Epithelial cell of prostate (primary cell): ENCODE data around the gene C15orf40.

ENCODE experiments used
- DNase-seq: peaks from one replicate; pipeline ENCODE4 v3.0.0-alpha.2; 2011; ENCODE audit warnings: low read depth, low spot score
- H3K27ac ChIP-seq: fragments of 450-650 bp; 2 replicates; pipeline ENCODE4 v1.5.1; 2017; ENCODE audit warnings: mild to moderate bottlenecking

Gene C15orf40

GRCh38 chr15:82995938-82996337 lies 15.5 kb downstream of the C15orf40 start:
- no peak for DNase-seq
- H3K27ac ChIP-seq = no peak overlapping the region

- no peak for DNase-seq
- no peak overlapping the region for H3K27ac ChIP-seq
These were observed 16.4 kb downstream of the C15orf40 start for GRCh38 chr15:82995076-82995475.

GRCh38 chr15:82993144-82993543 lies 18.3 kb downstream of the C15orf40 start:
- no peak for DNase-seq
- H3K27ac ChIP-seq = no peak overlapping the region

- DNase-seq = no peak
- H3K27ac ChIP-seq = no peak overlapping the region
These were observed 18.9 kb downstream of the C15orf40 start for GRCh38 chr15:82992436-82992998.

GRCh38 chr15:82986442-82986780 lies 25.0 kb downstream of the C15orf40 start:
- DNase-seq = no peak
- H3K27ac ChIP-seq = peak overlapping the region; percentile 65

- DNase-seq = peak; percentile 88
- H3K27ac ChIP-seq = peak within 1 kb of the TSS; percentile 65
These were observed 25.6 kb downstream of the C15orf40 start, which contains the start of gene RAMAC for GRCh38 chr15:82985688-82986441. Gene RAMAC, plus strand, starts transcription at chr15:82986210. Its CDS starts 2,809 bp downstream, at chr15:82989019.

- no peak for DNase-seq
- no peak overlapping the region for H3K27ac ChIP-seq
These were observed 30.5 kb downstream of the C15orf40 start for GRCh38 chr15:82980981-82981380.

GRCh38 chr15:82979726-82980125 lies 31.7 kb downstream of the C15orf40 start:
- DNase-seq = no peak
- no peak overlapping the region for H3K27ac ChIP-seq

- H3K27ac ChIP-seq = no peak overlapping the region
- DNase-seq = no peak
These were observed 33.0 kb downstream of the C15orf40 start for GRCh38 chr15:82978438-82978837.

GRCh38 chr15:82977076-82977475 lies 34.4 kb downstream of the C15orf40 start:
- DNase-seq = no peak
- no peak overlapping the region for H3K27ac ChIP-seq

GRCh38 chr15:82972990-82973389 lies 38.4 kb downstream of the C15orf40 start:
- H3K27ac ChIP-seq = no peak overlapping the region
- no peak for DNase-seq

GRCh38 chr15:82971218-82971984 lies 40.0 kb downstream of the C15orf40 start:
- no peak for DNase-seq
- no peak overlapping the region for H3K27ac ChIP-seq

GRCh38 chr15:82970696-82971095 lies 40.7 kb downstream of the C15orf40 start:
- H3K27ac ChIP-seq = no peak overlapping the region
- no peak for DNase-seq

- H3K27ac ChIP-seq = no peak overlapping the region
- DNase-seq = no peak
These were observed 41.3 kb downstream of the C15orf40 start for GRCh38 chr15:82970078-82970686.

- no peak overlapping the region for H3K27ac ChIP-seq
- DNase-seq = no peak
These were observed 42.1 kb downstream of the C15orf40 start for GRCh38 chr15:82969353-82969752.

GRCh38 chr15:82968066-82968465 lies 43.4 kb downstream of the C15orf40 start:
- no peak overlapping the region for H3K27ac ChIP-seq
- no peak for DNase-seq

GRCh38 chr15:82966671-82967071 lies 44.8 kb downstream of the C15orf40 start:
- no peak overlapping the region for H3K27ac ChIP-seq
- DNase-seq = no peak

GRCh38 chr15:82964890-82965289 lies 46.5 kb downstream of the C15orf40 start:
- H3K27ac ChIP-seq = no peak overlapping the region
- DNase-seq = no peak

- no peak for DNase-seq
- H3K27ac ChIP-seq = peak overlapping the region; percentile 10
These were observed 47.7 kb downstream of the C15orf40 start for GRCh38 chr15:82963471-82964341.

- no peak for DNase-seq
- no peak overlapping the region for H3K27ac ChIP-seq
These were observed 50.7 kb downstream of the C15orf40 start for GRCh38 chr15:82960766-82961165.
